ENCODE measurements around the gene RNPS1. TPM values are rescaled to one million over a fixed set of nuclear protein-coding genes. Genes with fewer than 3 reads are reported as not detected.

The RNPS1 gene
- total and polyA plus RNA-seq, 2 of the 4 experiments (the other 2 are of a cell fraction) = 57.5 to 192 TPM

DNA sequence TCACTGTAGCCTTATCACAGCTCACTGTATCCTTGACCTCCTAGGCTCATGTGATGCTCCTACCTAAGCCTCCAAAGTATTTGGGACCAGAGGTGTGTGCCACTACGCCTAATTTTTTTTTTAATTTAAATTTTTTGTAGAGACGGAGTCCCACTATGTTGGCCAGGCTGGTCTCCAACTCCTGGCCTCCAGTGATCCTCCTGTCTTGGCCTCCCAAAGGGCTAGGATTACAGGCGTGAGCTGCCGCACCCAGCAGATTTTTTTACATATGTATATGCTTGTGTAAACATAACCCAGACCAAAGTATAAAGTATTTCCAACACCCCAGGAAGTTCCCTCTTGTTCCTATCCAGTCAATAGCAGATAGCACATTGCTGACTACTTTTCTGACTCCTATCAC lies 51.6 kb downstream of the RNPS1 start:
- Histone ChIP-seq H3K14ac (replicated peaks; ENCODE audit: low read depth, low read length) (no peak overlapping the region), H4K20me1 (ENCODE audit: insufficient read depth, low read length) (peaks cover 12% of the 10 kb centered on the region), H3K27me3 (ENCODE audit: control insufficient read depth, insufficient read depth, low read length) (no peaks in the 10 kb centered on the region), H2BK120ac (ENCODE audit: low read depth, low read length) (no peak overlapping the region), H4K8ac (ENCODE audit: low read depth in 2 of 2, low read length in 2 of 2) (0 out of 4 replicates have a peak overlapping the region, but pooled peaks of 1 of the 2 experiments have one; percentile 9), H2AFZ (replicated peaks; ENCODE audit: low read length, poor library complexity) (no peak overlapping the region), H3K9me3 (ENCODE audit: control insufficient read depth, insufficient read depth, low read length) (no peaks in the 10 kb centered on the region), H3K18ac (ENCODE audit: low read depth, low read length) (no peak overlapping the region), H4K5ac (ENCODE audit: low read depth, low read length) (no peak overlapping the region), H3K56ac (ENCODE audit: extremely low read depth, insufficient read depth, low read length) (no peak overlapping the region), H3K9ac (ENCODE audit: low read depth, low read length) (no peak overlapping the region), H4K91ac (ENCODE audit: insufficient read depth, low read depth, low read length) (no peak overlapping the region), H3K23ac (ENCODE audit: low read depth, low read length) (no peak overlapping the region), H2AK9ac (replicated peaks; ENCODE audit: low read depth, low read length, poor library complexity) (no peak overlapping the region), H2BK20ac (ENCODE audit: low read depth, low read length) (no peak overlapping the region), H2BK15ac (ENCODE audit: low read depth, low read length) (no peak overlapping the region), H2BK5ac (ENCODE audit: low read depth, low read length, poor library complexity, severe bottlenecking) (no peak overlapping the region), H3K36me3 (ENCODE audit: control insufficient read depth, insufficient read depth, low read length) (peaks cover 4% of the 10 kb centered on the region; the same call in 1 of the 2 replicates), H3K4me3 (ENCODE audit: insufficient read depth, low read depth, low read length) (no peak overlapping the region), H3K9me1 (ENCODE audit: insufficient read depth, low read length) (no peaks in the 10 kb centered on the region), H3K27ac (ENCODE audit: insufficient read depth, low read length) (no peak overlapping the region), H3K4me2 (ENCODE audit: low read depth, low read length) (no peak overlapping the region), H3K4me1 (ENCODE audit: control insufficient read depth, insufficient read depth, low read length) (peaks cover 7% of the 10 kb centered on the region), H3K4ac (ENCODE audit: low read depth, low read length) (no peak overlapping the region), H3K79me1 (ENCODE audit: low read depth in 1 of 2, low read length in 2 of 2) (peaks cover 14 to 30% of the 10 kb centered on the region in 2 experiments), H2AK5ac (ENCODE audit: low read depth, low read length) (no peak overlapping the region)
- in situ Hi-C loops (cut with MboI; ENCODE audit: low sequenced_read_pairs) = no loop called here
- dilution Hi-C loops (cut with HindIII; ENCODE audit: low sequenced_read_pairs, unreplicated experiment) = no loop called here
- no peak for ATAC-seq (ENCODE audit: low read depth)
- TF ChIP-seq RFX5 (IDR thresholded peaks at IDR 0.05; ENCODE audit: low read depth, low read length) (no peak), MAFK (IDR thresholded peaks at IDR 0.05; ENCODE audit: low read depth, low read length) (no peak)
- intact Hi-C loops (cut with micrococcal nuclease) = no loop called here
- no peak for DNase-seq
- CTCF ChIA-PET = no interaction called here
- no CpG with 5 or more reads among the region's 4 CpGs for WGBS, 2 experiments (ENCODE audit: extremely low coverage in 2 of 2, insufficient read length in 1 of 2)
- POLR2A ChIA-PET (ENCODE audit: unreplicated experiment) = no interaction called here
- no TSS peak for BruUV-seq (replicated peaks)

Measured in IMR-90 (cell line).